Fibroblast of skin of left biceps (primary cell): ENCODE results near the gene SLC25A2.

Experiments used
- DNase-seq, 2 experiments: peaks; one replicate each; pipeline ENCODE4 v3.0.0-alpha.2; 2013; ENCODE audit warnings: low read depth in 2 of 2

The SLC25A2 gene

DNA sequence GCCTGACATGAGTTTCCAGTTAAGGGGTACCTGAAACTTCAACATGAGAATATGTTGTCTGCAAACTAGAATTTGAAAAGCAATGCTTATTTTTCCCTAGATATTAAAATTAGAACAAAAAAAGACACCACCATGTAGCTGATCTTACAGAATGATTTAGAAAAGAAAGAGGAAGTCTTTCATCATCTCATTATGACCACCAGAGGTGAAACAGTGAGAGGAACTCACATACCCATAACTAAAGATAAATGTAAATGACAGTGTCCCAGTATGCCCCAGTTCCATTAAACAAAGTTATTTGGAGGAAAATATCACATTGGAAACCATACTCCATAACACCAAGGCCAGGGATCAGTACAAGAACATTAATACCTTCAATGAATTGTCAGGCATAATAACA, 9.9 kb upstream of the SLC25A2 start:
- DNase-seq: no peak

DNA sequence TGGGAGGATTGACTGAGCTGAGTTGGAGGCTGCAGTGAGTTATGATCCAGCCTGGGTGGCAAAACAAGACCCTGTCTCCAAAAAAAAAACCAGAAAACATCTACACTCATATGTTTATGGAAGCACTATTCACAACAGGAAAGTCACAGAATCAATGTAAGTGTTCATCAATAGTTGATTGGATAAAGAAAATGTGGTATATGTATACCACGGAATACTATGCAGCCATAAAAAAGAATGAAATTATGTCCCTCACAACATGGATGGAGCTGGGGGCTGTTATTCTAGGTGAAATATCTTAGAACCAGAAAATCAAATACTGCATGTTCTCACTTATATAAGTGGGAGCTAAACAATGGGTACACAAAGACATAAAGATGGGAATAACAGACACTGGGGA, 2.8 kb upstream of the SLC25A2 start:
- no peak for DNase-seq

DNA sequence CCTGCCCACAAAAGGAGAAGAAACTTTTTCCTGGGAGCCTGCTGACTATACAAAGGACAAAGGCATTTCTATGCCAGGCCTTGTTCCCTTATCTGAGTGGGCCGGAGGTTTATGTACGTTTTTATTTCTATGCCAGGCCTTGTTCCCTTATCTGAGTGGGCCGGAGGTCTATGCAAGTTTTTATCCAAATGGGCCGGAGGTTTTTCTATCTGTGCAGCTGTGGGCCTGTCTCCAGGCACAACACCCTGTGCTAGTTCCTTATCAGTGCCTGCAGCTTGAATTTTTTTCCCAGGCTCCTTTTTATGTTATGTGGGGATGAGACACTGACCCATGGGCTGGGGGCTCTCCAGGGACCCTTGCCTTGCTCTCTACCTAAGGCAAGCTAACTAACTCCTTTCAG, 5.5 kb downstream of the SLC25A2 start:
- no peak for DNase-seq

DNA sequence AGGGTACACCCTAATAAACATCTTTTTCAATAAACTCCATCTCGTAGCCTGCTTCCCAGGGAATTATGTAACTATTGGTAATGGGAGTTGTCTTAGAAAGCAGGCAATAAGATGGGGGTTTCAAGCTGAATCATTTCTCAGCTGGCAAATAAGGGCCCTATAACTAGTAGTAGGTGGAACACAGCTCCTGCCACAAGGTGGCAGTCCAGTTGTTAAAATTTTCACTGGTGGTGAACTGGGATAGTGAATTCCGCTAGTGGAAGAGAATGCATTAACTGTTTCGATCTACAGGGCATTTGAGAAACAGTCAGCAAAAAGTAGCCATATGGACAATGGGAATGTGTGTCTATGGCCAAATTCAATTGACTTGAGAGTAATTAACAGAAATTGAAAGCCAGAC, 30.9 kb downstream of the SLC25A2 start:
- DNase-seq: no peak

DNA sequence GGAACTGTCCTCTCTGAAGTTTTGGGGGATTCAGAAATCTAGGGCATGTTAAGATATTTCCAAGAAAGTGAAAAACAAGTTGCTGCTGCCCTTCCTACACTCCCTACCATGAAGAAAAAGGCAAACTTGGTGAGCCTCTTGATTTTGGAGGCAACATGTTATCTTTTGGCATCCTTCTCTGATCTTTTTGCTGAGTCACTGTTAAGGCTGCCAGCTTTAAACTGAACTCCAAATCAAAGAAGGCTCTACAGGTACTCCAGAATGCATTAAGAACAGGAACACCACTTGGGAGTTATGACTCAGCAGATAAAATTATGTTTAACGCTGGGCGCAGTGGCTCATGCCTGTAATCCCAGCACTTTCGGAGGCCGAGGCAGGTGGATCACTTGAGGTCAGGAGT, 34.7 kb downstream of the SLC25A2 start:
- no peak for DNase-seq

DNA sequence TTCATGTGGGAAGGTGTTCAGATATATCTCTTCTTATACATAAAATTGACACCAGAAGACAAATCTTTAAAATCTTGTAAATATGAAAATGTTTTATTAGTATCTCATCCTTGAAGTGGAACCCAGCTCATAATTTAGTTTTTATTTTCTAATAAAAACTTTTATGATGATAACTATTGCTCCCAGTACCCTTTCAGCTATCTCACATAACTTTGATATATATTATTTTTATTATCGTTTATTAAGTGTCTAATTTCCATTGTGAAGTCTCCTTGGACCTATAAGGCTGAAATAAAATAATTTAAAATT, 42.7 kb downstream of the SLC25A2 start:
- no peak for DNase-seq

DNA sequence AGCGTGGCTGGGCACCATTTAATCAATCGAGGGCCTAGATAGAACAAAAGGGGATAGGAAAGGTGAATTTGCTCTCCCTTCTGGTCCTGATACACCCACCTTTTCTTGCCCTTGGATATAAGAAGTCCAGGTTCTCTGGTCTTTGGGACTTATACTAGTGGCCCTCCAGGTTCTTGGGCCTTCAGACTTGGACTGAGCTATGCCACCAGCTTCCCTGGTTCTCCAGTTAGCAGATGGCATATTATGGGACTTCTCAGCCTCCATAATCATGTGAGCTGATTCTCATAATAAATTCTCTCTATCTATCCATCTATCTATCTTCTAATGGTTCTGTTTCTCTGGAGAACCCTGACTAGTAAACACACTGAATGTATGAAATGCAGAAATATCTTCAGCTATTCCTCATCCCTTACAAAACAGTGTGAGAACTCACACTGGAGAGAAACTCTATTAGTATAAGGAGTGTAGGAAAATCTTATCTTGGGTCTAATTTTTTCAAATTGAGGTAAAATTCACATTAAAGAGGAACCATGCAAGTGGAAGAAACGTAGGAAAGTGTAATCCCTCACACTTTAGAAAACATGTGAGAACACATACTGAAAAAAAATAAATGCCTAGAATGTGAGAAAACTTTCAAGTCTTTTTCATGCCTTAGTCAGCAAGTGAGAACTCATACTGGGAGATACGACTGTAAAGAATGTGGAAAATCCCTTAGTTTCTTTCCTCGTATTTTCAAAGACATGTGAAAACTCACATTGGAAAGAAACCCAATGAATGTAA, 43.2 kb downstream of the SLC25A2 start:
- no peak for DNase-seq

DNA sequence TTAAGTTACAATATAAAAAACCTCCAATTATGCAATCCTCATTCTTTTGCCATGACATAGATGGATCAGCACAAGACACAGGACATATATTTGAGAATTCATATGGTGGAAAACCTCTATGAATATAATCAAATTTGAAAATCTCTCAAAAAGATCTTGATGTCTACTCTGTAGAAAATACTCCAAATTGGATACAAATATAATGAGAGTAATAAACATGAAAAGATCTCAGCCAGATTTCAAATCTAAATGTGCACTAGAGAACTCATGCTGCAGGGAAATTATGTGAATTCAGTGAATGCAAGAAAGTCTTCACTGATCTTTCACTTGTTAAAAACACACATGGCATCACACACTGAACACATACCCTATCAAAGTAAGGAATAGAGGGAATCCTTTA, 44.9 kb downstream of the SLC25A2 start:
- no peak for DNase-seq

DNA sequence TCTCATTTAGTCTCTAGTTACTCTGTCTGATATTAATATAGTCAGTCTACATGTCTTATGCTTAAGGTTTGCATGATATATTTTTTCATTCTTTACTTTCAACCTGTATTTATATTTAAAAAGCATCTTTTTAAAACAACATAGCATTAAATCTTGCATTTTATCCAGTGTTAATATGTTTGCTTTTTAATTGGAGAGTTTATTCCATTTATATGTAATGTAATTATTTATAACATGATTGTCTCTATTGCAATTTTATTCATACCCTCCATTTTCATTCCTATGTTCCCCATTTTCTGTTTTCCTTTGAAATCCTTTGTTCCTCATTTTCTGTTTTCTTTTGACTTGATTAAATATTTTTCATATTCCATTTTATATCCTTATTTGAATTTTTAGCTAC, 45.4 kb downstream of the SLC25A2 start:
- no peak for DNase-seq
